Measurements from ENCODE around the gene ARSJ. TPM values are rescaled to one million over a fixed set of nuclear protein-coding genes. Genes with fewer than 3 reads are reported as not detected.

The ARSJ gene
- total and polyA plus RNA-seq, 2 of the 8 experiments (the other 6 are each of a cell fraction or from before 2014, with no cell fraction given), result 1.4 to 6.3 TPM

GRCh38 chr4:113943863-113944262, 35.6 kb downstream of the ARSJ start:
- no peak overlapping the region for H2AFZ ChIP-seq (ENCODE audit: low read length)
- no peak overlapping the region for H3K27ac ChIP-seq (ENCODE audit: low read depth, low read length)
- H3K27me3 ChIP-seq (replicated peaks in 1 of 4; ENCODE audit: control insufficient read depth in 3 of 4, extremely low read depth in 1 of 4, insufficient read depth in 3 of 4, low read length in 3 of 4), result no peaks in the 10 kb centered on the region
- H2BK120ac ChIP-seq (replicated peaks; ENCODE audit: low read depth, low read length), result no peak overlapping the region
- no peaks in the 10 kb centered on the region for H3K9me3 ChIP-seq (ENCODE audit: insufficient read depth in 2 of 2, low read depth in 1 of 2, low read length in 1 of 2)
- FAIRE-seq (no peak), DNase-seq (ENCODE audit: low read depth in 1 of 2, low spot score in 2 of 2) (no peak)
- H3K79me1 ChIP-seq (ENCODE audit: low read depth, low read length), result no peaks in the 10 kb centered on the region
- H3K36me3 ChIP-seq (ENCODE audit: control insufficient read depth in 2 of 4, insufficient read depth in 4 of 4, low read length in 3 of 4), result no peaks in the 10 kb centered on the region
- H2BK15ac ChIP-seq (ENCODE audit: low read length), result no peak overlapping the region
- no peak overlapping the region for H4K5ac ChIP-seq (ENCODE audit: insufficient read length, low read depth, low read length)
- no peak overlapping the region for H3K23ac ChIP-seq (ENCODE audit: insufficient read length)
- CTCF ChIA-PET (ENCODE audit: partially characterized antibody), result interaction anchor here (1.1 to 3.1 kb wide), 2 partner anchors 9 to 24 kb away, joined by 3 to 9 read pairs; no protein-coding TSS in a partner anchor
- no peaks in the 10 kb centered on the region for H3K23me2 ChIP-seq (ENCODE audit: low read depth, low read length)
- no peak overlapping the region for H3K4ac ChIP-seq (replicated peaks; ENCODE audit: insufficient read length, low read depth, low read length)
- no peak overlapping the region for H2BK12ac ChIP-seq (ENCODE audit: low read depth, low read length)
- H3K79me2 ChIP-seq (ENCODE audit: control insufficient read depth in 1 of 2, insufficient read depth in 2 of 2, low read length in 2 of 2), result no peaks in the 10 kb centered on the region
- no peak overlapping the region; a peak in 1 of 8 replicates for H3K4me3 ChIP-seq (ENCODE audit: extremely low read depth in 1 of 4, insufficient read depth in 2 of 4, low read depth in 3 of 4, low read length in 4 of 4)
- no peak overlapping the region for H3K14ac ChIP-seq (ENCODE audit: insufficient read length)
- H3K9ac ChIP-seq (replicated peaks in 1 of 4; ENCODE audit: extremely low read depth in 1 of 4, low read depth in 3 of 4, low read length in 3 of 4), result no peak overlapping the region
- no peak overlapping the region for H3K18ac ChIP-seq (ENCODE audit: extremely low read depth, low read length)
- H3K4me1 ChIP-seq (replicated peaks in 1 of 4; ENCODE audit: control insufficient read depth in 3 of 4, insufficient read depth in 4 of 4, low read length in 3 of 4), result no peaks in the 10 kb centered on the region; a peak in 1 of 7 replicates
- H4K91ac ChIP-seq (replicated peaks; ENCODE audit: insufficient read length, low read length), result no peak overlapping the region
- no peak overlapping the region for H3K4me2 ChIP-seq (ENCODE audit: insufficient read depth in 1 of 2, low read depth in 2 of 2, low read length in 2 of 2)
- 90% methylated on average over 3 of the region's 3 CpGs; no CpG with 5 or more reads in 1 of the 2 experiments for WGBS, 2 experiments (ENCODE audit: extremely low coverage in 1 of 2, insufficient coverage in 1 of 2, insufficient read length in 1 of 2, insufficient replicate concordance in 2 of 2, low coverage in 1 of 2, low lambda C conversion rate in 2 of 2, missing lambda C conversion rate in 1 of 2)
- H4K20me1 ChIP-seq (replicated peaks in 1 of 2; ENCODE audit: control insufficient read depth in 1 of 2, insufficient read depth in 2 of 2, low read length in 2 of 2), result no peaks in the 10 kb centered on the region
- H2BK20ac ChIP-seq (ENCODE audit: low read length), result no peak overlapping the region
- H3K56ac ChIP-seq (replicated peaks; ENCODE audit: insufficient read length, low read depth, low read length), result no peak overlapping the region
- H2BK5ac ChIP-seq (ENCODE audit: low read depth, low read length), result no peak overlapping the region
- no peak overlapping the region for H4K8ac ChIP-seq (ENCODE audit: extremely low read depth, insufficient read depth, low read length)
- H2AK5ac ChIP-seq (ENCODE audit: low read depth, low read length), result no peak overlapping the region
- POLR2A ChIA-PET (ENCODE audit: partially characterized antibody), result no interaction called here
- TF ChIP-seq FOSL1 (IDR thresholded peaks at IDR 0.05; ENCODE audit: insufficient read depth, low read depth, low read length) (no peak), BACH1 (IDR thresholded peaks at IDR 0.05; ENCODE audit: low read length) (no peak)

All from H1 (cell line).